Measurements from ENCODE around the gene HSBP1L1.
A peak's percentile ranks its signal among the peaks of the same experiment; 100 is the strongest.
"Not testable (repeated sequence)": the region's sequence is repeated elsewhere in the genome, so short reads cannot be mapped to it uniquely, and the experiment has no call there.

HSBP1L1 gene

GRCh38 chr18:79987566-79987965 lies 23.1 kb downstream of the HSBP1L1 start:
- peak overlapping the region; percentile 93 for H3K9ac ChIP-seq (ENCODE audit: low read depth, low read length)
- H3K4me1 ChIP-seq (ENCODE audit: insufficient read depth, low read length), result 0 out of 2 replicates have a peak, but pooled peaks cover 2% of the 10 kb centered on the region
- H3K9me3 ChIP-seq (ENCODE audit: control insufficient read depth, insufficient read depth, low read length), result no peaks in the 10 kb centered on the region
- peaks cover 5% of the 10 kb centered on the region; the same call in 1 of the 2 replicates for H3K36me3 ChIP-seq (ENCODE audit: insufficient read depth, low read length)

GRCh38 chr18:79988071-79988450 lies 23.6 kb downstream of the HSBP1L1 start:
- H3K9me3 ChIP-seq (ENCODE audit: control insufficient read depth, insufficient read depth, low read length), result no peaks in the 10 kb centered on the region
- H3K9ac ChIP-seq (ENCODE audit: low read depth, low read length), result peak overlapping the region; percentile 93
- peaks cover 4% of the 10 kb centered on the region; the same call in 1 of the 2 replicates for H3K36me3 ChIP-seq (ENCODE audit: insufficient read depth, low read length)
- H3K4me1 ChIP-seq (ENCODE audit: insufficient read depth, low read length), result 0 out of 2 replicates have a peak, but pooled peaks cover 3% of the 10 kb centered on the region

- H3K9me3 ChIP-seq (ENCODE audit: control insufficient read depth, insufficient read depth, low read length), result no peaks in the 10 kb centered on the region
- peaks cover 5% of the 10 kb centered on the region; the same call in 1 of the 2 replicates for H3K4me1 ChIP-seq (ENCODE audit: insufficient read depth, low read length)
- peak within 1 kb of the TSS; percentile 93 for H3K9ac ChIP-seq (ENCODE audit: low read depth, low read length)
- peaks cover 4% of the 10 kb centered on the region; the same call in 1 of the 2 replicates for H3K36me3 ChIP-seq (ENCODE audit: insufficient read depth, low read length)
Measured at GRCh38 chr18:79988451-79989194, 24.2 kb downstream of the HSBP1L1 start, which contains the start of gene TXNL4A. Gene TXNL4A, minus strand, starts transcription at chr18:79988563. Its CDS starts 171 bp downstream, at chr18:79988392.

- Histone ChIP-seq H3K9ac (ENCODE audit: low read depth, low read length) (peak overlapping the region; percentile 93; the same call in 1 of the 2 replicates), H3K9me3 (ENCODE audit: control insufficient read depth, insufficient read depth, low read length) (no peaks in the 10 kb centered on the region), H3K36me3 (ENCODE audit: insufficient read depth, low read length) (peaks cover 4% of the 10 kb centered on the region), H3K4me1 (ENCODE audit: insufficient read depth, low read length) (peaks cover 7% of the 10 kb centered on the region; the same call in 1 of the 2 replicates)
Measured at GRCh38 chr18:79989195-79989497, 24.7 kb downstream of the HSBP1L1 start.

GRCh38 chr18:79991494-79991893 lies 27.1 kb downstream of the HSBP1L1 start:
- no peak overlapping the region for H3K9ac ChIP-seq (ENCODE audit: low read depth, low read length)
- H3K4me1 ChIP-seq (ENCODE audit: insufficient read depth, low read length), result peaks cover 7% of the 10 kb centered on the region; the same call in 1 of the 2 replicates
- no peaks in the 10 kb centered on the region; the same call in none of the 2 replicates for H3K36me3 ChIP-seq (ENCODE audit: insufficient read depth, low read length)
- H3K9me3 ChIP-seq (ENCODE audit: control insufficient read depth, insufficient read depth, low read length), result peaks cover 3% of the 10 kb centered on the region; the same call in 1 of the 2 replicates

- not testable (repeated sequence) for H3K4me1 ChIP-seq (ENCODE audit: insufficient read depth, low read length); H3K36me3 ChIP-seq (ENCODE audit: insufficient read depth, low read length); H3K9ac ChIP-seq (ENCODE audit: low read depth, low read length)
- H3K9me3 ChIP-seq (ENCODE audit: control insufficient read depth, insufficient read depth, low read length), result peaks cover 11% of the 10 kb centered on the region; the same call in 1 of the 2 replicates
Measured at GRCh38 chr18:79999701-80000100, 35.3 kb downstream of the HSBP1L1 start.

- Histone ChIP-seq H3K9ac (ENCODE audit: low read depth, low read length) (no peak overlapping the region), H3K9me3 (ENCODE audit: control insufficient read depth, insufficient read depth, low read length) (peaks cover 9% of the 10 kb centered on the region; the same call in 1 of the 2 replicates), H3K36me3 (ENCODE audit: insufficient read depth, low read length) (no peaks in the 10 kb centered on the region), H3K4me1 (ENCODE audit: insufficient read depth, low read length) (no peaks in the 10 kb centered on the region)
Measured at GRCh38 chr18:80000877-80001276, 36.4 kb downstream of the HSBP1L1 start.

GRCh38 chr18:80002468-80002867 lies 38.0 kb downstream of the HSBP1L1 start:
- Histone ChIP-seq H3K9me3 (ENCODE audit: control insufficient read depth, insufficient read depth, low read length) (peaks cover 9% of the 10 kb centered on the region), H3K36me3 (ENCODE audit: insufficient read depth, low read length) (no peaks in the 10 kb centered on the region), H3K9ac (ENCODE audit: low read depth, low read length) (no peak overlapping the region), H3K4me1 (ENCODE audit: insufficient read depth, low read length) (no peaks in the 10 kb centered on the region)

GRCh38 chr18:80004600-80005342 lies 40.3 kb downstream of the HSBP1L1 start:
- no peak overlapping the region for H3K9ac ChIP-seq (ENCODE audit: low read depth, low read length)
- no peaks in the 10 kb centered on the region for H3K36me3 ChIP-seq (ENCODE audit: insufficient read depth, low read length)
- peaks cover 13% of the 10 kb centered on the region for H3K9me3 ChIP-seq (ENCODE audit: control insufficient read depth, insufficient read depth, low read length)
- H3K4me1 ChIP-seq (ENCODE audit: insufficient read depth, low read length), result no peaks in the 10 kb centered on the region

- Histone ChIP-seq H3K9ac (ENCODE audit: low read depth, low read length) (no peak overlapping the region), H3K4me1 (ENCODE audit: insufficient read depth, low read length) (no peaks in the 10 kb centered on the region), H3K9me3 (ENCODE audit: control insufficient read depth, insufficient read depth, low read length) (peaks cover 5% of the 10 kb centered on the region), H3K36me3 (ENCODE audit: insufficient read depth, low read length) (no peaks in the 10 kb centered on the region)
Measured at GRCh38 chr18:80006724-80007123, 42.3 kb downstream of the HSBP1L1 start.

GRCh38 chr18:80009661-80010550 lies 45.5 kb downstream of the HSBP1L1 start:
- H3K4me1 ChIP-seq (ENCODE audit: insufficient read depth, low read length), result no peaks in the 10 kb centered on the region
- no peak overlapping the region for H3K9ac ChIP-seq (ENCODE audit: low read depth, low read length)
- no peaks in the 10 kb centered on the region for H3K36me3 ChIP-seq (ENCODE audit: insufficient read depth, low read length)
- H3K9me3 ChIP-seq (ENCODE audit: control insufficient read depth, insufficient read depth, low read length), result peaks cover 5% of the 10 kb centered on the region

GRCh38 chr18:80010551-80010906 lies 46.1 kb downstream of the HSBP1L1 start:
- Histone ChIP-seq H3K9ac (ENCODE audit: low read depth, low read length) (no peak overlapping the region), H3K36me3 (ENCODE audit: insufficient read depth, low read length) (no peaks in the 10 kb centered on the region), H3K4me1 (ENCODE audit: insufficient read depth, low read length) (no peaks in the 10 kb centered on the region), H3K9me3 (ENCODE audit: control insufficient read depth, insufficient read depth, low read length) (peaks cover 5% of the 10 kb centered on the region)

GRCh38 chr18:80011496-80012137 lies 47.2 kb downstream of the HSBP1L1 start:
- H3K9me3 ChIP-seq (ENCODE audit: control insufficient read depth, insufficient read depth, low read length); H3K9ac ChIP-seq (ENCODE audit: low read depth, low read length); H3K36me3 ChIP-seq (ENCODE audit: insufficient read depth, low read length); H3K4me1 ChIP-seq (ENCODE audit: insufficient read depth, low read length): not testable (repeated sequence)

- H3K4me1 ChIP-seq (ENCODE audit: insufficient read depth, low read length), result no peaks in the 10 kb centered on the region
- no peak overlapping the region for H3K9ac ChIP-seq (ENCODE audit: low read depth, low read length)
- no peaks in the 10 kb centered on the region for H3K36me3 ChIP-seq (ENCODE audit: insufficient read depth, low read length)
- H3K9me3 ChIP-seq (ENCODE audit: control insufficient read depth, insufficient read depth, low read length), result peaks cover 4% of the 10 kb centered on the region; the same call in 1 of the 2 replicates
Measured at GRCh38 chr18:80012714-80013113, 48.3 kb downstream of the HSBP1L1 start.
